Neutrophil (primary cell): ENCODE results near the gene CEP19.
"Not testable (repeated sequence)": the region's sequence is repeated elsewhere in the genome, so short reads cannot be mapped to it uniquely, and the experiment has no call there.

ENCODE experiments used
- H3K27ac ChIP-seq: fragments of 200-600 bp; sonication (generic); 2 replicates; pipeline ENCODE4 v1.5.1; 2016; ENCODE audit warnings: mild to moderate bottlenecking, moderate library complexity
- H3K27me3 ChIP-seq: fragments of 200-600 bp; sonication (generic); 2 replicates; pipeline ENCODE4 v1.6.0; 2016; ENCODE audit warnings: mild to moderate bottlenecking
- H3K36me3 ChIP-seq: fragments of 200-600 bp; sonication (generic); 2 replicates; pipeline ENCODE4 v1.5.1; 2017
- H3K4me1 ChIP-seq, 2 experiments: fragments of 200-600 bp in 1 of 2; sonication (generic) in 1 of 2; 1 replicate in 1 of 2; 2 replicates in 1 of 2; pipeline versions ENCODE4 v1.5.1 to v1.6.1; 2013 to 2016; ENCODE audit warnings: low read depth in 1 of 2, low read length in 1 of 2, mild to moderate bottlenecking in 1 of 2, moderate library complexity in 1 of 2; ENCODE audit not compliant: control insufficient read depth in 1 of 2, insufficient read depth in 1 of 2
- H3K4me3 ChIP-seq, 2 experiments: fragments of 200-600 bp in 1 of 2; sonication (generic) in 1 of 2; 1 replicate in 1 of 2; 2 replicates in 1 of 2; pipeline ENCODE4 v1.5.1; 2013 to 2016; ENCODE audit warnings: low read depth in 1 of 2, low read length in 1 of 2, mild to moderate bottlenecking in 1 of 2, moderate library complexity in 1 of 2
- H3K9me3 ChIP-seq: fragments of 200-600 bp; sonication (generic); 2 replicates; pipeline ENCODE4 v1.5.1; 2016
- TF ChIP-seq, protein P1 (sequence below): fragments of 200-600 bp; sonication (generic); IDR thresholded peaks from 2 replicates; pipeline ENCODE4 v1.5.1; 2016; ENCODE audit warnings: antibody characterized with exemption

Gene CEP19

DNA sequence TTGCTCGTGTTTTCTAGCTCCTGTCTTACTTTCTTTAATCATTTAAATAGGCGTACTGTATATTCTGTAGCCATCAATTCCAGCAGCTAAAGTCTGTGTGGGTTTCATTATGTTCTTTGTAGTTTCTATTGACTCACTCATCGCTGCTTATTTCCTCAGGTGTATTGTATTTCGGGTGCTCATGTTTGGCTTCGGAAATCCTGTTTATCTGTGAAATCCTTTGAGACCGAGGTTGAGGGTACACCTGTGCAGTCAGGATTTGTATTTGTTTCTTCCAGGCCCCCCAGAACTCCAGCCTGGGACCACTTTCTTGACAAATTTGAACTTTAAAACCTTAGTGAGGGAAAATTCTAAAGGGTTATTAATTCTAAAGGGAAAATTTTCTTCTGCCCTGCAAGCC is 25.6 kb upstream of the CEP19 start:
- no peaks in the 10 kb centered on the region for H3K9me3 ChIP-seq
- TF ChIP-seq, protein P1, sequence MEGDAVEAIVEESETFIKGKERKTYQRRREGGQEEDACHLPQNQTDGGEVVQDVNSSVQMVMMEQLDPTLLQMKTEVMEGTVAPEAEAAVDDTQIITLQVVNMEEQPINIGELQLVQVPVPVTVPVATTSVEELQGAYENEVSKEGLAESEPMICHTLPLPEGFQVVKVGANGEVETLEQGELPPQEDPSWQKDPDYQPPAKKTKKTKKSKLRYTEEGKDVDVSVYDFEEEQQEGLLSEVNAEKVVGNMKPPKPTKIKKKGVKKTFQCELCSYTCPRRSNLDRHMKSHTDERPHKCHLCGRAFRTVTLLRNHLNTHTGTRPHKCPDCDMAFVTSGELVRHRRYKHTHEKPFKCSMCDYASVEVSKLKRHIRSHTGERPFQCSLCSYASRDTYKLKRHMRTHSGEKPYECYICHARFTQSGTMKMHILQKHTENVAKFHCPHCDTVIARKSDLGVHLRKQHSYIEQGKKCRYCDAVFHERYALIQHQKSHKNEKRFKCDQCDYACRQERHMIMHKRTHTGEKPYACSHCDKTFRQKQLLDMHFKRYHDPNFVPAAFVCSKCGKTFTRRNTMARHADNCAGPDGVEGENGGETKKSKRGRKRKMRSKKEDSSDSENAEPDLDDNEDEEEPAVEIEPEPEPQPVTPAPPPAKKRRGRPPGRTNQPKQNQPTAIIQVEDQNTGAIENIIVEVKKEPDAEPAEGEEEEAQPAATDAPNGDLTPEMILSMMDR, result no peak
- peaks cover 16% of the 10 kb centered on the region for H3K36me3 ChIP-seq
- peaks cover 22 to 25% of the 10 kb centered on the region in 2 experiments for H3K4me1 ChIP-seq
- H3K27ac ChIP-seq, result no peak overlapping the region
- H3K4me3 ChIP-seq, result no peak overlapping the region
- no peaks in the 10 kb centered on the region for H3K27me3 ChIP-seq

DNA sequence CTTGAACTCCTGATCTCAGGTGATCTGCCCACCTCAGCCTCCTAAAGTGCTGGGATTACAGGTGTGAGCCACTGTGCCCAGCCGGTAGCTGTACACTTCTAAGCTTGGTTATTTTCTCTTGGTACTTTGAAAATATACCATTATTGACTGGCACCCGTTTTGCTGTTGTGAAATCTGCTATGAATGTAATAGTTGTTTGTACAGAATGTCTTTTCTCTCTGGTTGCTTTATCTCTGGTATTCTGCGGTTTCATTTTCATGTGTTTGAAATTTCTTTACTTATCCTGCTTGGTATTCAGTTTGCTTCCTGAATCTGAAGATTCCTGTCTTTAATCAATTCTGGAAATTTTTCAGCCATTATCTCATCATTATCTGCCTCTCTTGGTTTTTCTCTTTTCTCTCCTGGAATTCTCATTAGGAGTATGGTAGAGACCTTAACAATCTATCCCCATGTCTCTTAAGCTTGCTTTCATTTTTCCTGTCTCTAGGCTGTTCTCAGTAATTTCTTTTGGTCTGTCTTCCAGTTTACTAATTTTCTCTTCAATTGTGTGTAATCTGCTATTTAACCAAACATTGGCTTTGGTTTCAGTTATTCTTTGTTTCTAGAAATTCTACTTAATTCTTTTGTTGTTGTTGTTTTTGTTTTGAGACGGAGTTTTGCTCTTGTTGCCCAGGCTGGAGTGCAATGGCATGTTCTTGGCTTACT is 24.8 kb upstream of the CEP19 start:
- Histone ChIP-seq H3K9me3 (no peaks in the 10 kb centered on the region), H3K4me1 (peaks cover 15 to 20% of the 10 kb centered on the region in 2 experiments), H3K27ac (no peak overlapping the region), H3K27me3 (no peaks in the 10 kb centered on the region), H3K36me3 (peaks cover 21% of the 10 kb centered on the region), H3K4me3 (no peak overlapping the region)
- TF ChIP-seq, protein P1, result no peak

- Histone ChIP-seq H3K27me3 (no peaks in the 10 kb centered on the region), H3K4me1 (peaks cover 7 to 9% of the 10 kb centered on the region in 2 experiments), H3K4me3 (no peak overlapping the region), H3K9me3 (no peaks in the 10 kb centered on the region), H3K27ac (no peak overlapping the region), H3K36me3 (peaks cover 21% of the 10 kb centered on the region)
- TF ChIP-seq, protein P1, result no peak
These were observed 23.7 kb upstream of the CEP19 start for GRCh38 chr3:196735751-196736150.

DNA sequence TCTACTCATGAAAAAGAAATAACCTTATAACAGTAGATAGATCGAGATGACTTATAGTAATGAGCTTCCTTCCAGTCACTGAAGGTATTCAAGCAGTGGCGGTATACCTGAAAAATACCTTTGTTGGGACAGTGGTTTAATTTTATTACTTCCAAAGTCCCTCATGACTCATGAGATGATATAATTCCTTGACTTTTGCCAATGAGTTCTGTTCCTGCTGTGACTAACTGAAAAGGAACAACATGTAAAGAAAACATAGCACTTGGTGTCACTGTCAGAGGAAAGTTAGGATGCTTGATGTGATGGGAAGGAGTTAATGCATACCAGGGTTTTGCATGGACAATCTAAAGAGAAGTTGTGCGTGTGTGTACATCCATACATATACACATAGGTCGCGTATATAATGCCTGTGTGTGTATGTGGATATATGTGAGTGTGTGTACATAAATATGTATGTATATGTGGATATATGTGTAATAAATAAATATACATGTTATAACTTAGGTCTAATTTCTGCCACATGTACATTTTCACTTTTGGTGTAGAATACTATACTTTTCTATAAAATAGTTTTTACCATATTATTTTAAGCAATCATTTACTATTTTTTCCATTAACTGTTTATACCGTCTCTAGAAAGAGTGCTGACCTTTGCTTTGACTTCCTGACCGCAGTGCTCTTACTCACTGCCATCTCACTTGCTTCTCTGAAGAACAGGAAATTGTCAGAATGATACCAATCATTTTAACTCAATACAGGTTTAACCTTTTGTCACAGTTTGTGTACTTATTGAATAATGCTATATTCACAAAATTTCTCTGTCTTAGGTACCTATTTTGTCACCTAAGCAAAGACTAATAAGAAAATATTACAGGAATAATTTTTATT is 15.0 kb upstream of the CEP19 start:
- Histone ChIP-seq H3K27ac (no peak overlapping the region), H3K9me3 (no peaks in the 10 kb centered on the region), H3K4me3 (no peak overlapping the region), H3K4me1 (no peaks in the 10 kb centered on the region), H3K36me3 (peaks cover 43% of the 10 kb centered on the region), H3K27me3 (no peaks in the 10 kb centered on the region)
- TF ChIP-seq, protein P1, result no peak

DNA sequence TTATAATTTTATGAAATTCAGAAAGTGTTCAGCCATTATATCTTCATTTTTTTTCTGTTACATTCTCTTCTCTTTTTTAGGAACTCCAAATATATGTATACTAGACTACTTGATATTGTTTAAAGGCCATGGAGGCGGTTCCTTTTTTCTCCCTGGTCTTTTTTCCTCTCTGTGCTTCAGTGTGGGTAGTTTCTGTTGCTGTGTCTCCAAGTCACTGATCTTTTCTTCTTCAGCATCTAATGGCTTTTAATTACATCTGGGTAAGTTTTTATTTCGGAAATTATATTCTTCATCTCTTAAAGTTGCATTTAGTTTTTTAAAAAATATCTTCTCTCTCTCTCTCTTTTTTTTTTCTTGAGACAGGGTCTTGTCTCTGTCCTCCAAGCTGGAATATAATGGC is 9.0 kb upstream of the CEP19 start:
- Histone ChIP-seq H3K4me1 (no peaks in the 10 kb centered on the region), H3K4me3 (no peak overlapping the region), H3K36me3 (peaks cover 36% of the 10 kb centered on the region), H3K27me3 (no peaks in the 10 kb centered on the region), H3K27ac (no peak overlapping the region), H3K9me3 (no peaks in the 10 kb centered on the region)
- TF ChIP-seq, protein P1, result no peak

DNA sequence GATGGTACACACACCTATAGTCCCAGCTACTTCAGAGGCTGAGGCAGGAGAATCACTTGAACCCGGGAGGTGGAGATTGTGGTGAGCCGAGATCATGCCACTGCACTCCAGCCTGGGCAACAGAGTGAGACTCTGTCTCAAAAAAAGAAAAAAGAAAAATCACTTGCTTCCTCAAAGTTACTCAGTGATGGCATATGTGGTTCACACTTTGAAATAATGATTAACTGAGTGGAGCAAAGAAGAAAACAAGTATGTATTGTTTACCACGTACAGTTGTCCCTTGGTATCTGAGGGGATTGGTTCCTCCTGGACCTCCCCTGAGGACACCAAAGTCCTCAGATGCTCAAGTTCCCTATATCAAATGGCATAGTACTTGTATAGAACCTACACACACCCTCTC is 5.1 kb upstream of the CEP19 start:
- Histone ChIP-seq H3K36me3 (peaks cover 11% of the 10 kb centered on the region), H3K27ac (peak overlapping the region; percentile 12), H3K4me1 (peaks cover 13 to 16% of the 10 kb centered on the region in 2 experiments)
- H3K9me3 ChIP-seq, H3K4me3 ChIP-seq, H3K27me3 ChIP-seq: not testable (repeated sequence)
